Trophoblast cell (in vitro differentiated cells and primary cell): ENCODE data around the gene RAB1B.

Experiments used
- DNase-seq, 2 donors: peaks; one replicate each; pipeline ENCODE4 v3.0.0-alpha.2; 2016
- H2AFZ ChIP-seq: 2 replicates; pipeline ENCODE4 v1.6.1; 2013; ENCODE audit warnings: low read length, moderate library complexity, mild to moderate bottlenecking; ENCODE audit not compliant: insufficient read depth, poor library complexity
- H2AK5ac ChIP-seq: 2 replicates; pipeline ENCODE4 v1.6.1; 2013; ENCODE audit warnings: mild to moderate bottlenecking, low read length
- H2BK120ac ChIP-seq: 2 replicates; pipeline ENCODE4 v1.6.1; 2013; ENCODE audit warnings: low read length, mild to moderate bottlenecking, moderate library complexity; ENCODE audit not compliant: insufficient read depth, poor library complexity
- H2BK12ac ChIP-seq: 2 replicates; pipeline ENCODE4 v1.6.1; 2013; ENCODE audit warnings: mild to moderate bottlenecking, low read length, moderate library complexity
- H2BK5ac ChIP-seq: 2 replicates; pipeline ENCODE4 v1.6.1; 2013; ENCODE audit warnings: low read length, low read depth, moderate library complexity, mild to moderate bottlenecking; ENCODE audit not compliant: poor library complexity
- H3K14ac ChIP-seq: 2 replicates; pipeline ENCODE4 v1.6.1; 2013; ENCODE audit warnings: mild to moderate bottlenecking, low read length
- H3K18ac ChIP-seq: 2 replicates; pipeline ENCODE4 v1.6.1; 2013; ENCODE audit warnings: mild to moderate bottlenecking, low read length
- H3K23ac ChIP-seq: 2 replicates; pipeline ENCODE4 v1.6.1; 2013; ENCODE audit warnings: low read length
- H3K27ac ChIP-seq: 2 replicates; pipeline ENCODE4 v1.5.1; 2013; ENCODE audit warnings: low read depth, mild to moderate bottlenecking, inconsistent platforms, low read length, moderate library complexity
- H3K27me3 ChIP-seq: 2 replicates; pipeline ENCODE4 v1.6.1; 2013; ENCODE audit warnings: inconsistent platforms, mild to moderate bottlenecking, low read length, moderate library complexity; ENCODE audit not compliant: insufficient read depth
- H3K36me3 ChIP-seq, 2 experiments: 1 replicate in 1 of 2; 2 replicates in 1 of 2; pipeline ENCODE4 v1.6.1; 2013; ENCODE audit warnings: low read length in 2 of 2, mild to moderate bottlenecking in 2 of 2, moderate library complexity in 1 of 2; ENCODE audit not compliant: insufficient read depth in 2 of 2, control insufficient read depth in 1 of 2
- H3K4ac ChIP-seq: 2 replicates; pipeline ENCODE4 v1.6.1; 2013; ENCODE audit warnings: low read depth, mild to moderate bottlenecking, low read length, moderate library complexity
- H3K4me1 ChIP-seq, 2 experiments: 1 replicate in 1 of 2; 2 replicates in 1 of 2; pipeline ENCODE4 v1.6.1; 2013; ENCODE audit warnings: low read length in 2 of 2, mild to moderate bottlenecking in 2 of 2, moderate library complexity in 1 of 2; ENCODE audit not compliant: insufficient read depth in 2 of 2, control insufficient read depth in 1 of 2
- H3K4me2 ChIP-seq: 2 replicates; pipeline ENCODE4 v1.6.1; 2013; ENCODE audit warnings: inconsistent platforms, mild to moderate bottlenecking, low read length, moderate library complexity
- H3K4me3 ChIP-seq: 2 replicates; pipeline ENCODE4 v1.5.1; 2013; ENCODE audit warnings: mild to moderate bottlenecking, low read depth, low read length, inconsistent platforms
- H3K79me1 ChIP-seq: one replicate; pipeline ENCODE4 v1.6.1; 2013; ENCODE audit warnings: low read length
- H3K79me2 ChIP-seq: 2 replicates; pipeline ENCODE4 v1.6.1; 2013; ENCODE audit warnings: low read length, mild to moderate bottlenecking; ENCODE audit not compliant: control insufficient read depth, insufficient read depth, poor library complexity
- H3K9ac ChIP-seq: 2 replicates; pipeline ENCODE4 v1.6.1; 2013; ENCODE audit warnings: mild to moderate bottlenecking, low read length
- H3K9me3 ChIP-seq: 2 replicates; pipeline ENCODE4 v1.6.1; 2013; ENCODE audit warnings: low read depth, mild to moderate bottlenecking, control low read depth, inconsistent platforms, low read length; ENCODE audit not compliant: insufficient read depth
- H4K12ac ChIP-seq: 2 replicates; pipeline ENCODE4 v1.6.1; 2013; ENCODE audit warnings: low read depth, mild to moderate bottlenecking, low read length, moderate library complexity
- H4K8ac ChIP-seq: 2 replicates; pipeline ENCODE4 v1.6.1; 2013; ENCODE audit warnings: low read depth, mild to moderate bottlenecking, low read length, moderate library complexity
- H4K91ac ChIP-seq: one replicate; pipeline ENCODE4 v1.6.1; 2013; ENCODE audit warnings: low read depth, mild to moderate bottlenecking, low read length, moderate library complexity
- WGBS: extraction: QIAGEN DNeasy Blood & Tissue Kit; methylation state at CpG from one replicate; pipeline ENCODE4 v1.1.7; 2013; ENCODE audit warnings: missing lambda C conversion rate; ENCODE audit not compliant: insufficient read length, insufficient coverage; ENCODE audit errors: extremely low coverage; 5-methylcytosine and 5-hydroxymethylcytosine counted together

RAB1B gene

DNA sequence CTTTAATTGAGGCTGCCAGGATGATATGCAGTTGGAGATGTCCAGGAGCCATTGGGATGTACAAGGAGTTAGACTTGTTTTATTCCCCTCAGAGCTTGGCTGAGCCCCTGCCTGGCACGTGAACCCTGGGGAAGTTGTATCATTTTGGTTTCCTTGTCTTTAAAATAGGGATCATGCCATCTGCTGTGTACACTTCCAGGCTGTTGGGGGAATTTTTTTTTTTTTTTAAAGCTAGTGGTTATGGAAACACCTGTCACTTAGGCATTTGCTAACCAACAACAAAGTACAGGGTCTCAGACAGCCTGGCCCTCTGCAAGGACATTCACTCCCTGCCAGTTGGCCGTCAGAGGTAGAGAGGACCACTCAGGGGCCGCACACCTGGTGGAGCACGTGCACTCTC is 8.5 kb upstream of the RAB1B start:
- Histone ChIP-seq H4K12ac (no peak overlapping the region), H2AK5ac (no peak overlapping the region), H3K4me2 (no peak overlapping the region), H4K8ac (no peak overlapping the region), H3K4me3 (no peak overlapping the region), H3K9ac (no peak overlapping the region), H3K9me3 (no peaks in the 10 kb centered on the region), H3K79me1 (peaks cover 12% of the 10 kb centered on the region), H3K4me1 (peaks cover 5 to 12% of the 10 kb centered on the region in 2 experiments), H4K91ac (no peak overlapping the region), H2BK120ac (no peak overlapping the region), H3K4ac (no peak overlapping the region), H3K27me3 (no peaks in the 10 kb centered on the region), H3K79me2 (peaks cover 10% of the 10 kb centered on the region), H3K36me3 (peaks cover 49 to 52% of the 10 kb centered on the region in 2 experiments), H3K27ac (no peak overlapping the region), H3K23ac (no peak overlapping the region), H2BK5ac (no peak overlapping the region), H2AFZ (no peak overlapping the region), H2BK12ac (no peak overlapping the region), H3K18ac (no peak overlapping the region), H3K14ac (no peak overlapping the region)
- DNase-seq = no peak
- WGBS = no CpG with 5 or more reads among the region's 4 CpGs

DNA sequence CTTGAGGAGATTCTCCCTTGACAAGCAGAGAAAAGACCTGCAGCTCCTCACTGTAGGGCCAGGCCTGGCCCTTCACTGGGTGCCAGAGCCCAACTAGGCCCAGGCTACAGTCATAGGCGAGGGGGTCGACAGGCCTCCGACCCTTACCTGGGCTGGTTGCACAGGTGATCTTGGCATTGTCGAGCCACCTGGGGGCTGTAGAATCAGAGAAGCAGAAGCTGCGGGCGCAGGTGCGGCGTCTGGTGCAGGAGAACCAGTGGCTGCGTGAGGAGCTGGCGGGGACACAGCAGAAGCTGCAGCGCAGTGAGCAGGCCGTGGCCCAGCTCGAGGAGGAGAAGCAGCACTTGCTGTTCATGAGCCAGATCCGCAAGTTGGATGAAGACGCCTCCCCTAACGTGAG is 6.9 kb upstream of the RAB1B start:
- Histone ChIP-seq H3K9ac (no peak overlapping the region), H4K8ac (no peak overlapping the region), H2BK120ac (no peak overlapping the region), H3K27ac (no peak overlapping the region), H3K4me2 (no peak overlapping the region), H3K27me3 (no peaks in the 10 kb centered on the region), H3K4me1 (peaks cover 5 to 12% of the 10 kb centered on the region in 2 experiments), H4K12ac (no peak overlapping the region), H4K91ac (no peak overlapping the region), H3K79me2 (peaks cover 10% of the 10 kb centered on the region), H3K23ac (no peak overlapping the region), H3K79me1 (peaks cover 12% of the 10 kb centered on the region), H3K14ac (no peak overlapping the region), H3K4ac (no peak overlapping the region), H3K9me3 (no peaks in the 10 kb centered on the region), H3K36me3 (peaks cover 65 to 67% of the 10 kb centered on the region in 2 experiments), H3K4me3 (no peak overlapping the region), H2BK12ac (no peak overlapping the region), H2AFZ (no peak overlapping the region), H2AK5ac (no peak overlapping the region), H3K18ac (no peak overlapping the region), H2BK5ac (no peak overlapping the region)
- WGBS = no CpG with 5 or more reads among the region's 16 CpGs
- no peak for DNase-seq

DNA sequence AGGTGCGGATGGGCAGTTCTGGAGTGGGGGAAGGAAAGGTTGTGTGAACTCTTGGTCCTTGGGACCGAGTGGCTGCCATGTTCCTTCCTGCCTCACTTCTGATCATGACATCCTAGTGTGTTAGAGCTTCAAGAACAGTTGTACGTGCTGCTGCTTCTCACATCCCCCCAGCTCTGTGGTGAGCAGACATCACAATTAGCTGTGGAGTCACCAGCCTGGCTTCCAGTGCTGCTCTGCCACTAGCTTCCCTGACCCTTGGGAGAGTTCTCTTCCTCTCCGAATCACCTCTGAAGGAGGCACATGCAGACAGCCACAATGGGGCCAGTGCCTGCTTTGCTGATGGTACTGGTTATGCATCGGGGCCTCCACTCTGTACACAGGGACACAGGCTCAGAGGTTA is 6.2 kb upstream of the RAB1B start:
- Histone ChIP-seq H3K9me3 (no peaks in the 10 kb centered on the region), H3K27me3 (no peaks in the 10 kb centered on the region), H3K4me3 (peak overlapping the region; percentile 4), H4K8ac (no peak overlapping the region), H3K4me2 (no peak overlapping the region), H3K4ac (no peak overlapping the region), H3K23ac (no peak overlapping the region), H3K36me3 (peaks cover 68 to 70% of the 10 kb centered on the region in 2 experiments), H2BK120ac (no peak overlapping the region), H2AFZ (no peak overlapping the region), H3K9ac (no peak overlapping the region), H3K4me1 (peaks cover 5% of the 10 kb centered on the region in 2 experiments), H3K79me1 (peaks cover 11% of the 10 kb centered on the region), H4K12ac (no peak overlapping the region), H2BK5ac (no peak overlapping the region), H3K79me2 (peaks cover 9% of the 10 kb centered on the region), H3K18ac (no peak overlapping the region), H3K14ac (no peak overlapping the region), H3K27ac (no peak overlapping the region), H2AK5ac (no peak overlapping the region), H2BK12ac (no peak overlapping the region), H4K91ac (no peak overlapping the region)
- no CpG with 5 or more reads among the region's 5 CpGs for WGBS
- DNase-seq = no peak

DNA sequence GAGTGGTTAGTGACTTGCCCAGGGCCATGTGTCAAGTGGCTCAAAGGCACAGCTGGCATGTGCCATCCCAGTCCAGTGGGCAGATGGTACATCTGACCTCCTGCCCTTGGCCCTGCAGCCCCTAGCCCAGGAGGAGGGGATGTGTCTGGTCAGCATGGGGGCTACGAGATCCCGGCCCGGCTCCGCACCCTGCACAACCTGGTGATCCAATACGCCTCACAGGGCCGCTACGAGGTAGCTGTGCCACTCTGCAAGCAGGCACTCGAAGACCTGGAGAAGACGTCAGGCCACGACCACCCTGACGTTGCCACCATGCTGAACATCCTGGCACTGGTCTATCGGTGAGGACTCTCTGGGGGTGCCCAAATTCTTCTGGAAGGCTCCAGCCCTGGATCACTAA is 5.7 kb upstream of the RAB1B start:
- WGBS = no CpG with 5 or more reads among the region's 12 CpGs
- H4K12ac ChIP-seq = no peak overlapping the region
- H3K4me1 ChIP-seq = peaks cover 4 to 5% of the 10 kb centered on the region in 2 experiments

More for the DNA sequence above, 5.7 kb upstream of the RAB1B start:
- Histone ChIP-seq H4K91ac (no peak overlapping the region), H2AK5ac (no peak overlapping the region), H3K18ac (no peak overlapping the region), H3K4me3 (peak overlapping the region; percentile 20), H3K9me3 (no peaks in the 10 kb centered on the region), H4K8ac (no peak overlapping the region), H3K27me3 (no peaks in the 10 kb centered on the region), H3K79me2 (peaks cover 7% of the 10 kb centered on the region), H2BK120ac (no peak overlapping the region), H3K27ac (no peak overlapping the region), H3K36me3 (peaks cover 68 to 70% of the 10 kb centered on the region in 2 experiments), H2AFZ (no peak overlapping the region), H3K23ac (no peak overlapping the region), H3K79me1 (peaks cover 10% of the 10 kb centered on the region), H3K9ac (no peak overlapping the region), H3K14ac (no peak overlapping the region), H2BK12ac (no peak overlapping the region), H2BK5ac (no peak overlapping the region), H3K4me2 (no peak overlapping the region), H3K4ac (no peak overlapping the region)
- DNase-seq = no peak
